DOHH2 (cell line): ENCODE results near the gene GRIN1.

ENCODE experiments used
- CTCF ChIP-seq: fragments of 200-600 bp; sonication (generic); IDR thresholded peaks from one replicate; pipeline ENCODE4 v1.5.1; 2014; ENCODE audit warnings: antibody characterized with exemption, mild to moderate bottlenecking, low read depth, low read length; ENCODE audit not compliant: poor library complexity, severe bottlenecking
- EZH2phosphoT487 ChIP-seq: fragments of 200-600 bp; sonication (generic); IDR thresholded peaks from 2 replicates; pipeline ENCODE4 v1.6.1; 2017; ENCODE audit warnings: borderline replicate concordance, mild to moderate bottlenecking, antibody characterized with exemption, low read length, moderate library complexity, mixed read lengths

- TF ChIP-seq CTCF = no peak
- no peak for TF ChIP-seq EZH2phosphoT487
Measured at GRCh38 chr9:137114613-137115393, 24.2 kb upstream of the GRIN1 start, which contains the start of gene DPP7.
